K562 (cell line): ENCODE measurements around the gene TIGD7.

Experiments used
- E2F3 ChIP-seq: fragments of 250-450 bp; sonication (Bioruptor Pico); IDR thresholded peaks from 2 replicates; pipeline ENCODE4 v1.4.0; 2020; ENCODE audit warnings: mild to moderate bottlenecking
- FOXK1 ChIP-seq: sonication (generic); formaldehyde crosslinking; IDR thresholded peaks from 2 replicates; pipeline ENCODE4 v1.8.0; 2022; ENCODE audit warnings: missing genetic modification reagents, mild to moderate bottlenecking, borderline replicate concordance
- MEF2A ChIP-seq: IDR thresholded peaks from 2 replicates; pipeline ENCODE4 v1.6.1; 2011; ENCODE audit warnings: low read depth, mild to moderate bottlenecking, low read length, moderate library complexity; ENCODE audit not compliant: control insufficient read depth
- MYC ChIP-seq, 2 experiments: fragments of 250-450 bp in 1 of 2; sonication (Bioruptor Pico) in 1 of 2; IDR thresholded peaks; 2 replicates each; pipeline versions ENCODE4 v1.5.1 to v1.6.1; 2012 to 2021; ENCODE audit warnings: low read depth in 2 of 2, borderline replicate concordance in 1 of 2, improper control_type of control experiment in 1 of 2, low read length in 1 of 2, mild to moderate bottlenecking in 1 of 2, moderate library complexity in 1 of 2
- MYNN ChIP-seq, 2 experiments: sonication (generic); formaldehyde crosslinking in 1 of 2; IDR thresholded peaks; 2 replicates each; pipeline versions ENCODE4 v1.5.0 to v1.6.1; 2016 to 2020; ENCODE audit warnings: antibody characterized with exemption in 1 of 2, missing genetic modification reagents in 1 of 2
- POLR2A ChIP-seq: fragments of 450-650 bp; conservative IDR thresholded peaks from 2 replicates; pipeline ENCODE4 v1.6.1; 2016
- SP1 ChIP-seq: sonication (generic); formaldehyde crosslinking; IDR thresholded peaks from 2 replicates; pipeline ENCODE4 v1.8.1; 2022; ENCODE audit warnings: mild to moderate bottlenecking, missing genetic modification reagents
- TF ChIP-seq, protein P1 (sequence below): fragments of 250-450 bp; sonication (Bioruptor Pico); IDR thresholded peaks from 2 replicates; pipeline ENCODE4 v1.8.0; 2021; ENCODE audit warnings: borderline replicate concordance, mild to moderate bottlenecking, moderate library complexity; ENCODE audit not compliant: poor library complexity, severe bottlenecking
- TF ChIP-seq, protein P2 (sequence below), 3 experiments: IDR thresholded peaks in 2 of 3; conservative IDR thresholded peaks in 1 of 3; 2 replicates each; pipeline ENCODE4 v1.5.1; 2011 to 2012; ENCODE audit warnings: low read length in 3 of 3, mild to moderate bottlenecking in 3 of 3, control low read depth in 2 of 3, improper control_type of control experiment in 1 of 3, inconsistent platforms in 1 of 3, low read depth in 1 of 3, mixed read lengths in 1 of 3, moderate library complexity in 1 of 3; ENCODE audit not compliant: insufficient read depth in 2 of 3

DNA sequence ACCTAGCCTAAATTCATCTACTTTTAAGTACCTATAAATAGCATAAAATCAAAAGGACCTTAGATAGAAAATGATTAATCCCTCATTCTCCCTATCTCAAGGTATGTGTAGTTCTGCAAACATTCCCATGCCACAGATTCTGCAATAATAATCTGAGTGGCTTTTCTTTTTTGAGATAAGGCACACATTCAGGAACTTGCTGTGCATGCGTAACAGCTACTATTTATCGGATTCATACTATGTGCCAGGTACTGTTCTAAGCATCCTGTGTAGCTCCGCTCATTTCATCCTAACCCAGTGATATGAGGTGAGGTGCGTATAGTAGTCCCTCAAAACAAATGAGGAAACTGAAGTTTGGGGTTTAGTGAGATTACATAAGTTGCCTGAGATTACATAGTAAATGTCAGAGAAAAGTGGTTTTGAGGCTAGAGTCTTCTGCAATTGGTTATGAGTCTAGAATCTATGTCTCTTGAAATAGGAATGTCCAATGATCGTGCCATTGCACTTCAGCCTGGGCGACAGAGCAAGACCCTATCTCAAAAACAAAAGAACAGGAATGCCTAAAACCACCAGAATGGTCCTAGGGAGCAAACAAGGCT lies 23.9 kb downstream of the TIGD7 start:
- TF ChIP-seq POLR2A (no peak), FOXK1 (CRISPR knock-in tag) (no peak), MYC (IDR thresholded peaks at IDR 0.05; ENCODE audit: low read depth, low read length) (no peak), MYC (CRISPR knock-in tag; IDR thresholded peaks at IDR 0.05; ENCODE audit: borderline replicate concordance, low read depth) (no peak), SP1 (CRISPR knock-in tag) (no peak), MYNN (IDR thresholded peaks at IDR 0.05) (no peak), MYNN (CRISPR knock-in tag; IDR thresholded peaks at IDR 0.05) (no peak), MEF2A (no peak), E2F3 (CRISPR knock-in tag) (no peak)
- TF ChIP-seq, protein P1, sequence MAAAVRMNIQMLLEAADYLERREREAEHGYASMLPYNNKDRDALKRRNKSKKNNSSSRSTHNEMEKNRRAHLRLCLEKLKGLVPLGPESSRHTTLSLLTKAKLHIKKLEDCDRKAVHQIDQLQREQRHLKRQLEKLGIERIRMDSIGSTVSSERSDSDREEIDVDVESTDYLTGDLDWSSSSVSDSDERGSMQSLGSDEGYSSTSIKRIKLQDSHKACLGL (CRISPR knock-in tag) = no peak
- TF ChIP-seq, protein P2, sequence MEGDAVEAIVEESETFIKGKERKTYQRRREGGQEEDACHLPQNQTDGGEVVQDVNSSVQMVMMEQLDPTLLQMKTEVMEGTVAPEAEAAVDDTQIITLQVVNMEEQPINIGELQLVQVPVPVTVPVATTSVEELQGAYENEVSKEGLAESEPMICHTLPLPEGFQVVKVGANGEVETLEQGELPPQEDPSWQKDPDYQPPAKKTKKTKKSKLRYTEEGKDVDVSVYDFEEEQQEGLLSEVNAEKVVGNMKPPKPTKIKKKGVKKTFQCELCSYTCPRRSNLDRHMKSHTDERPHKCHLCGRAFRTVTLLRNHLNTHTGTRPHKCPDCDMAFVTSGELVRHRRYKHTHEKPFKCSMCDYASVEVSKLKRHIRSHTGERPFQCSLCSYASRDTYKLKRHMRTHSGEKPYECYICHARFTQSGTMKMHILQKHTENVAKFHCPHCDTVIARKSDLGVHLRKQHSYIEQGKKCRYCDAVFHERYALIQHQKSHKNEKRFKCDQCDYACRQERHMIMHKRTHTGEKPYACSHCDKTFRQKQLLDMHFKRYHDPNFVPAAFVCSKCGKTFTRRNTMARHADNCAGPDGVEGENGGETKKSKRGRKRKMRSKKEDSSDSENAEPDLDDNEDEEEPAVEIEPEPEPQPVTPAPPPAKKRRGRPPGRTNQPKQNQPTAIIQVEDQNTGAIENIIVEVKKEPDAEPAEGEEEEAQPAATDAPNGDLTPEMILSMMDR (IDR thresholded peaks at IDR 0.05 in 2 of 3, conservative IDR thresholded peaks at IDR 0.05 in 1 of 3; ENCODE audit: insufficient read depth in 2 of 3, low read depth in 1 of 3, low read length in 3 of 3) = no peak
